Stimulated activated CD4-positive, alpha-beta T cell treated with anti-CD3 and anti-CD28 coated beads, Interleukin-4, amount 100 ng/mL, for 24 hours (primary cell): ENCODE results near the gene PLEKHA7.
"Not testable (repeated sequence)": the region's sequence is repeated elsewhere in the genome, so short reads cannot be mapped to it uniquely, and the experiment has no call there.

Experiments used
- DNase-seq: peaks from one replicate; pipeline ENCODE4 v3.0.0-alpha.2; 2020

The PLEKHA7 gene

DNA sequence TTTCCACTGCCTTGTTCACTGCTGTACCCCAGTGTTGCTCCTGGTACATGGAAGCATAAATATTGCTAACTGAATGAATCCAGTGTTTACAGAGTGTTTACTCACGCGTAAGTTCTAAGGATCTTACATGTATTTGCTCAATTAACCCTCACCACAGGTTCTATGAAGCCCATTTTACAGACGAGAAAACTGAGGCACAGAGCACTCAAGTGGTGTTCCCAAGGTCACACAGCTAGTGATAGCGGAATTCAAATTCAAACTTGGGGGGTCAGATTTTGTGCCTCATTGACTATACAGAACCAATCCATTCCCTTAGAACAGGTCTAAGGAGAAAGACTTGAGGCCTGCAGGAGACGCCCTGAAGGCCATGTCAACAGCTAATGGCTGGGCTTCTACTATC is 72.3 kb downstream of the PLEKHA7 start:
- no peak for DNase-seq

DNA sequence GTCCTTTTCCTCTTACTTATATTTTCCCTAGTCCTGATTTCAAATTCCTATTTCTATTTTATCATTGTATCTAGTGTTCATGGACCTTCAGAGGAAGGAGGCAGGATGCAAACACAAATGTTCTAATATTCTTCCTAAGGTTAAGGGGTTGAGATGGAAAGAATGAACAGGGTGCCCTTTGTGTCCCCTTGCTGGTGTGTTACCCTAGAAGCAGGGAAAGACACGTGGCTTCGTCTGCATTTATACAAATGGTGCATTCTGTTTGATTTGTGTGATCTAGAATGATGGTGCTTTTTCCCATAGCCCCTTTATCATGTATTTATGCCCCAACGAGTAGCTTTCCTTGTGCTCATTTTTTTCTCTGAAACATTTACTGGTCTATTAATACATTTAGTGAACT is 76.2 kb downstream of the PLEKHA7 start:
- no peak for DNase-seq

DNA sequence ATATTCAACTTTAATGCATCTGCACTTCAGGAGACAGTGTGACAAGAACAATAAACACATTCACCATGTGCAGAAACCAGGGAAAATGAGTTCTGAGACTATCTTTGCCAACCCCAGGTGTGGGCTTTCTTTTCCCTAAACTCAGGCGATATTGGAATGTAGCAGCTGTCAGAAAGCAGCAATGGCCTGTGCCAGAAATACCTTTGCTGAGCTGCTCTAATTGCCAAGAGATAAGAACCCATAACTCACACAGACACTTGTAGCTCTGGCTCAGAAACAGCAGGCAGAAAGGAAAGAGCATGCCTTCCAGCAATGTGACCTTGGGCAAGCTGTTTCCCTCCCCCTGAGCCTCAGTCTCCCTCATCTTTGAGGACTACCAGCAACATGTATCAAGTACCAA is 77.6 kb downstream of the PLEKHA7 start:
- no peak for DNase-seq

DNA sequence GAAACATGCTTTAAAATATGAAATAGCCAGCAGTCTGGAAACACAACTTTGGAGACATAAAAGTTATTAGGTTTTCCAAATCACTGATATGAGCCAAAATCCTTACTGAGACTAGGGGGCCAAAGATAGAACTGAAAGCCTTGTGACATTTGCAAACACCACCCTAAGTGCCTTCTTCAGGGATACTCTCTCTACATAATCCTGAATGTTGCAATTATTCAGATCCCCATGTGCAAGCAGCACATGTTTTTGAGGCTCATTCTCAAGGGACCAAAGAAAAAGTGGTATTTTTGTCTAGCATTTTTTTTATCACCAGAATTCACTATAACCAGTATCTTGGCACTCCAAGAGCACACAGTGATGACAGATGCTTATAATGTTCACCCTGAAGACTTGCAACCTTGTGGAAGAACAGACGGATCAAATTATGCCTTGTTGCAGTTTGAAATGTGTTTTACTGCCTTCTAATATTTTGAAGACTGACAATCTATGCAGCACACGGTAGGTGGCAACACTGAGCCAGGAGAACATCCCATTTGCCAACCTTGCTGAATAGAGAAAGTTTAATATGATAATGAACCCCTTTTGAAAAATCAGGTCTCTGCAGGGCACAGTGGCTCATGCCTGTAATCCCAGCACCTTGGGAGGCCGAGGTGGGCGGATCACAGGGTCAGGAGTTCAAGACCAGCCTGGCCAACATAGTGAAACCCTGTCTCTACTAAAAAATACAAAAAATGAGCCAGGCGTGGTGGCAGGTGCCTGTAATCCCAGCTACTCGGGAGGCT is 78.5 kb downstream of the PLEKHA7 start:
- DNase-seq = peak; percentile 30

DNA sequence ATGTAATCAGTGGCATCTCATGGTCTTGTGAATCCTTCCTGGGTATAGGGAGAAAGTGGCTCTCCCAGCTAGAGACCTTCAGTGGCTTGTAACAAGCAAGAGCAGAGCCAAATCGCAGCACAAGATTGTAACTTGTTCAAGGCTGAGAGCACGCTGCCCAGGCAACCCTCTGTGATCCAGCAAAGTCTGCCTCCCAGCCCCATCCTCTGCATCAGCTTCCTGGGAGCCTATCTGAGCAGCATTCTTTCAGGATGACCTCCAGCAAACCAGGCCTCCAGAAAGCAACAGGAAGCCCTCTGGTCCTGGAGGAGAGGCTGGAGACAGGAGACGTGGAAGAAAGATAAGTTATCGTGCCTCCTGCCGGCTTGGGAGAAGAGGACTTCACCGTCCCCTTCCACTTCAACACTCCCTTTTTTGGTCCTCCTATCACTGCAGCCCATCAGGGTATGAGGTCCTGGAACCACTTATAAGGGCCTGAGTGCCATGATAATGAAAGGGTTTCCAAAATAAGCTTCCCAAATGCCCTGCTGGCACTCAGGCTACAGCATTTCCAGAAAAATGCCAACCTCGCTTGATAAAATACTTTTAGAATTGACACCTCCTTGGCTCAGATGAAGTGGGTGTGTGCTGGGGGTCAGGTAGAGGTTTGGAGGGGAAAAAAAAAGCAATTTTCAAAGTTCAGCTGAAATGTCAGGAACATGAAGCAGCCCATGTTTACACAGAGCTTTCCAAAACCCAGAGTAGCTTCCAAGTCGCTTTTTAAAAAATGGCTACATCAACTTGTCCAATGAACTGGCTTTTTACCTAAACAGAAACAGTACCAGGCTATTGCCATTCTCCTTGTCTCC is 80.2 kb downstream of the PLEKHA7 start:
- no peak for DNase-seq

DNA sequence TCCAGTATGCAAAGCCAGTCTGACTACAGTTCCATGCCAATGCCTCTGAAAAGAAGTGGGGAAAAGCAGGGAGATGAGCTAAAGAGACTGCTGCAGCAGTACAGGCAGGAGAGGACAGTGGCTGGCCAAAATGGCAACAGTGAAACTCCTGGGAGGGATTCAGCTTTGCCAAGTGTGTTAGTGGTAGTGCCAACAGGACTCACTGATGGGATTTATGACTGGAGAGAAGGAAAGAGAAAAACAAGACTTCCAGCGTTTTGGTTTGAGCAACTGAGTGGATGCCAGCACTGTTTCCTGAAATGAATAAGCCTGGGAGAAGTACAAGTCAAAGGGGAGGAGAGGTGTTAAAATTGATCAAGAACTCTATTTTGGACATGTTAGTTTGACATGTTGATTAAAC is 80.9 kb downstream of the PLEKHA7 start:
- no peak for DNase-seq

DNA sequence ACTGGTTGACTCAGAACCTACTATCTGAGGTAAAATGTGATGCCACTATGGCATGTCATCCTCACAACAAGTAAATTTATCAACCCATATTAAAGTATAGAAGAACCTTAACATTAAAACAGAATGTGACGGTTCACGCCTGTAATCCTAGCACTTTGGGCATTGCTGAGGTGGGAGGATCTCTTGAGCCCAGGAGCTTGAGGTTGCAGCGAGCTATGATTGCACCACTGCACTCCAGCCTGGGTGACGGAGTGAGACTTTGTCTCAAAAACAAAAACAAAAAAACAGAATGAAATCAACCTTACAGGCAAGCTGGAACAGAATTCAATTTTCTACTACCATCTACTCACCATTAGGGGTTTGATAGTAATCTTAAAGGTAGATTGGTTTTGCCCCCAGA is 86.2 kb downstream of the PLEKHA7 start:
- DNase-seq = no peak

DNA sequence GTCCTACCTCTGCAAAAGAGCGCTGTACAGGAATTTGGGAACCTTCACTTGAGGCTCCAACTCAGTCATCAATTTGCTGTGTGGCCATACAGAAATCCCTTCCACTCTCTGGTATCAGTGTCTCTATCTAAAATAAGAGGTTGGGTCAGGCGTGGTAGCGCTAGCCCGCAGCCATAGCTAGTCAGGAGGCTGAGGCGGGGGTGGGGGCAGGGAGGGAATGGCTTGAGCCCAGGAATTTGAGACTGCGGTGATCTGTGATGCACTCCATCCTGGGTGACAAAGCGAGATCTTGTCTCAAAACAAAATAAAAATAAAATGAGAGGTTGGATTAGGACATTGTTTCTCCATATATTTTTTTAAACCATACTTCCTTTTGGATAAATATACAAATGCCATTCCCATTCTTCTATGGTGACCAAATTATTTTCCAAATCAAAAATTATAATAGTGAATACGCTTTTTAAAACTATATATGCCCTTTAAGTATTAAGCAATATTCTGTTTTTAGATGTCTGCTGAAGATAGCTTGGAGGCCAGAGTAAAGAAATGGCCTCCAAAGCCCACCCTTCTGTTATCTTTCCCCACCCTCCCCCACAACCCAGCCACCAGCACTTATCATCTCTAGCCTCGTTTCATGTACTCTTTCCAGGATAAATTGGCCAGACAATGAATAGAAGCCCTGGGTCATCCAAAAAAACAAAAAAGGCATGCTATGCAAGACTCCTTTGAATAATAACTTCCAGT is 87.2 kb downstream of the PLEKHA7 start:
- no peak for DNase-seq

DNA sequence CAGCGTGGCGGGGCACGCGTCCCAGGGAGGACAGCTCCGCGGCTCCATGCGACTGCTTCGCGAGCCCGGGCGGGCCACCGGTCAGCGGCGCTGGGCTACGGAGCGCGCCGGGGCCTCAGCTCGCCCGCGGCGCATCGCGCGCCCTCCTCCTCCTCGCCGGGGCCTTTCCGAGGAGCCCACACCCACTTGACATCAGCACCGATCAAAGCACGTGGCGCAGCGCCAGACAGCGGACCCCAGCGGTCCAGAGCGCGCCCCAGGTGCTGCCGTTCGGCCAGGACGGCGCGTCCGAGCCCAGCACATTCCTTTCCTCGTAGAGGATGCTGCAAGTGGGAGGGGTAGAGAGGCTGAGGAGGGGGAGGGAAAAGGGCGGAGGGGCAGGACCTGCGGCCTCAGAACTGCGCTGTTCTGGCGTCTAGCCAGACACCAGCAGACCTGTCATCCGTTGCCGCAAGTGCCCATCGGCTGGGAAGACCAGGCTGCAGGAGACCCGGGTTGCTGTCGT is 88.6 kb downstream of the PLEKHA7 start:
- DNase-seq = no peak

DNA sequence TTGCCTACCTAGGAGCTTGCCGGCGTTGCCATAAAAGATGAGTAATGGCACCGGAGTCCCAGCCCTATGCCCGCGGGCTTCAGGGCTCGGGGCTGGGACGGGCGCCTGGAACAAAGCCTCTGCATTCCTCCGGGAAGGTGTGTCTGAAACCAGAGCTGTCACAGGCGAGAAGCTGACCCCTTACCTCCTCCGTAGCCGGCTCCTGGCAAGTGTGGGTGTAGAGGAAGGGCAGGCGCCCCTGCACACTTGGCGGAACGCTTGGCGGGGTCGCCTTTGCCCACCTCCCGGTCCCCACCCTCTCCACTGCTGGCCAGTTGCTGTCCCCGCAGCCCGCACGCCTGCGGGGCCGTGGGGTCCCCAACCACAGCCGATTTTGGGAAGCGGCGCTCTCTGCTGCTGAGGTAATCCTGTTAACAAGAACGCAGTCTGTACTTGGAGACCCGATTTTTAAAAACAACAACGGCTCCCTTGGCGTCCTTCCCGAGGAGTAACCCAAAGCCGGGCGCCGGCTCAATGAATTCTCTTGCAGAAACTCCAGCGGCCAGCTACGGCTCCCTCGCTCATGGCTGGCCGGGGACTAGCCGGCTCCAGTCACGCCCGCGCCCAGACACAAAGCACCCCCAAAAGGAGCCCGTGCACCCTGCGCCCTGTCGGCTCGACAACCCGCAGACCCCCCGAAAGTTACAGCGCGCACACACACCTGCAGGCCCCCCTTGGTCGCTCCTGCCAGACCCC is 89.2 kb downstream of the PLEKHA7 start:
- DNase-seq = no peak

DNA sequence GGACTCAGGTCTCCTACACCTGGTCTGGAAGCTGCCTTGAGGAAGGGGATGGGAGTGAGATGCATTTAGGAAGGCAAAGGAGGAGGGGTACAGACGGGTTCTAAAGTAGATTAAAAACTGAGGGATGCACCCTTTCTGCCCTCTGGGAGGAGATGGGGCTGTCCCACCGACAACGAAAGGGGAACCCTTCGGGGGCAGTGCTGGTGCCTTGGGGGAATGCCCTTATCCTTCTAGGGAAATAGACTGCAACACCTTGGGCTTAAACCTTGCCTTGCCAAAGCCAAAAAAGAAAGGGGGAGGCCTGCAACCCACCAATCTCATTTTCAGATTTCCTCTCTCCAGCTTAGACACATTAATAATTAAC is 89.8 kb downstream of the PLEKHA7 start:
- DNase-seq = no peak

DNA sequence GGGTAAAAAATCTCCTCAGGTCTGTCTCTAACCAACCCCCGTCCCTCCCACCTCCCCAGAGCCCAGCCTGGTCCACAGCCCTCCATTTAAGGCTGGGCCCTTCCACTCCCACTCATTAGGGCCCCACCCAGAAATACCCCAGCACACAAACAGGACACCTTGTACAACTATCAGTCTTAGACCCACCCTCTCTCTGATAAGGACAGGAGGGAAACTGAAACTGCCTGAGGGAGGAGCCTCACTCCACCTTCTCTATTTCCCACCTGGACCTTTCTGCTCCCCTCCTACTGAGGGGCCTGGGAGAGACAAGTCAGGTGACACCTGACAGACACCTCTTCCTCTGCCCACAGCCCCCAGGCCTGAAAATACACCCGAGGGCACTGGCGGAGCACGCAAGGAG is 90.2 kb downstream of the PLEKHA7 start:
- no peak for DNase-seq

DNA sequence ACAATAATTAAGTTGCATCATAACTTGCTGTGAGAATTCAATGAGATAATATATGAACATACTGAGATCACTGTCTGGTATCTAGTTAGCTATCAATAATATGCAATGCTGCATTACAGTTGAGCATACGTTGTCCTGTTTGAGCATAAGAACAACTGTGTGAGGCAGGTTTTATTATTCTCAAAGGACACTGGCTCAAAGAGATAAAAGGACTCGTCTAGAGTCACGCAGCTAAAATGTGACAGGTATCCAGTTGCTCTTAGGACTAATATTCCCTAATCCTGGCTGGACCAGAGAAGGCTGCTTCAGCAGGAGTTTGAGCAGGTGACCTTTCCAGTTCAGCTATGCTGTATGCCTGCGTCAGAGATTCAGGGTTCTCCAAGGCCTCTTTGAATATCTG is 92.5 kb downstream of the PLEKHA7 start:
- DNase-seq = no peak

DNA sequence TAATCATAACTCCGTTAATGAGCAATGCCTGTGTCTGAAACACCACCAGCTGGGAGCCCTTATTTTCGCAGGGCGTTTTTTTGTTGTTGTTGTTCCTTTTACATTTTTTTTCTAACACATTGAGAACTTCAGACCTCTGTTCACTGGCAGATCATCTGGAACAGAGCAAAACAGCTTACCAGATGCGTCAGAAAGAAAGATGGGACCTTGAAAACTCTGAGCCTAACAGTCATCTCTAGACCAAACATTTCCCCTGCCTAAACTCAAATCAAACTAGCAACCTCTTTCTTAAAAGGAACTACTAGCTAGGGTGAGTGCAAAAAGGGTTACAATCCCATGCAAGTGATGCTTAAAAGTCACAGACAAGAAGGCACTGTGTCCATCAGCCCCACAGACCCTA is 93.2 kb downstream of the PLEKHA7 start:
- no peak for DNase-seq

DNA sequence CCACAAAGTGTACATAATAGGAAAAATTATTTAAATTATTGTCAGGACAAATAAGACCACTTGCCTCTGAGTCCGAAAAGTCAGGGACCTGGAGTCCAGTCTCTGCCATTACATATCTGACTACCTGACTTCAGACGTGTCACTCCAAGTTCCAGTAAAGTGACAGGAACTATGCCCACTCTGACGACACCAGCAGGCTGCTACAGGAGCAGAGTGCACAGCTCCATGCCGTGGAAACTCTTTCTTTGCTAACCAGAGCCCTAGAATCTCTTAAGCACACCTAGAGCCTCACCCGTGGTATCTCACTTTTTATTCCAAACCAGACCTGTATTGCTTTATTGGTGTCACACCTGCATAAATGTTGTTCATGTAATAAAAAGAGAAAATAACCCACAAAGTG is 93.7 kb downstream of the PLEKHA7 start:
- DNase-seq = no peak

DNA sequence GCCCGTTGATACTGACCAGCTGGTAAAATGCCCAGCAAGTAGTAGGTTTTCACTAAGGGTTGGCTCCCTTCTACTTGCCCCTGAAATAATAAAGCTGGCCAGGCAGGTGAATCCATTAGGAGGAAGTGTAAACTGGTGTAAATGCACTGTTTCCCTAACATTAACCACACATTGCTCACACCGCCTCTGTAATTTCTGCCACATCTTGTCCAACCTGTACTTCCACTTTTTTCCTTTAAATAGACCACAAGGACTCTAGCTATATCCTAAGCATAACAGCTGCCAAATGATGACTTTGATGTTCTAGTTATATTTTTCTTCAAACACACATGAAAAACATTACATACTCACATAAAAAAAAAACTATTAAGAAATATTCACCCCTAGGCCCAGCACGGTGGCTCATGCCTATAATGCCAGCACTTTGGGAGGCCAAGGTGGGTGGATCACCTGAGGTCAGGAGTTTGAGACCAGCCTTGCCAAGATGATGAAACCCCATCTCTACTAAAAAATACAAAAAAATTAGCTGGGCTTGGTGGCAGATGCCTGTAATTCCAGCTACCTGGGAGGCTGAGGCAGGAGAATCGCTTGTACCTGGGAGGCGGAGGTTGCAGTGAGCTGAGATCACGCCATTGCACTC is 95.6 kb downstream of the PLEKHA7 start:
- not testable (repeated sequence) for DNase-seq

DNA sequence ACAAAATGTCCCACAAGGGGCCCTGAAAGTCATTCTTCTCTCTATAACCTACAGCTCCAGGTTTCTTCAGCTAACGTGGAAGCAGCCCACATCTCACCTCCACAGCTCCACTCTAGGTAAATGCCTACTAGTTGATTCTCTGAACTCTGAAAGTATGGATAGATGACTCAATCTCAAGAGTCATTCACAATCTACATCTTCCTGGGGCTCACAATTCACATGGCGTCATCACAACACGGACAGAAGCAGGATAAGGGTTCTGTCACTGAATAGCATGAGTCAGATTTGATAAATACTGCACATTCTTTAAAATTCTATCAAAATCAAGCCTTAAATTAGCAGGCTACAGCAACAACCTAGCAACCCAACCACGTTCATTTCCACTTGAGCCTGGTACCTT is 96.3 kb downstream of the PLEKHA7 start:
- DNase-seq = no peak

DNA sequence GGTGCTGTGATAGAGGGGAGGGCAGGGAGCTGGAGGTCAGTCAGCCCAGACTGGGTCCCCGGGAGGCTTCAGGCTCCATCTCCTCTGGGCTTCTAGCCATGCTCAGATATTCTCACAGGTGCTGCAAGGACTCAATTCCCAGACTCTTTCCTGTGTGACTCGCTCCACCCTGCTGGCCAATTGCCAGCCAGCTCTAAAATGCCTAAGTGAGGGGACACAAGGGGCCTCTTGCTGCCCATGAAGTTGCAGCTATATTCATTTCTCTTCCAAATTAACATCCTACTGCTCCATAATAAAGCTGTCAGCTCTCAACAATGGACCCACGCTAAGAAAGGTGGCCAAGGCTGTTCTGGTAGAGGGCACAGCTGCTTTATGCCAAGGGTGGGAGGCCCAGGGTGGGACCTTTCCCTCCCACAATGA is 101.5 kb downstream of the PLEKHA7 start:
- DNase-seq = no peak

DNA sequence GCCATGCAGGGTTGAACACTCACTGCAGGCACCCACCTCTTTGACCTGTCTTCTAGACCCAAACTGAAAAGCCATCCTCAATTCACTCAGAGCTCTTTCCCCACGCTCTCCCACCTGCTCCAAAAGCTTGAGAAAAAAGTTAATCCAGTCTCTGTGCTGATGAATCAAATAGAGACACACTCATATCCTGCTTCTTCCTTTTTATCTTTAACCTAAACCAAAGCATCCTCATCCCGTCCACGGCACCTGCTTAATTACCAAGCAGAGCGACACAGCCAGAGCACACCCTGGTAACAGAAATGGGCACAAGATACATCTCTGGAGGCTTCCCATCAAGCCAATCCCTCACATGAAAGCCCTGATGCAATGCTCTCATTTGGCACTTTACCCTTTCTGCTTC is 102.6 kb downstream of the PLEKHA7 start:
- DNase-seq = no peak

DNA sequence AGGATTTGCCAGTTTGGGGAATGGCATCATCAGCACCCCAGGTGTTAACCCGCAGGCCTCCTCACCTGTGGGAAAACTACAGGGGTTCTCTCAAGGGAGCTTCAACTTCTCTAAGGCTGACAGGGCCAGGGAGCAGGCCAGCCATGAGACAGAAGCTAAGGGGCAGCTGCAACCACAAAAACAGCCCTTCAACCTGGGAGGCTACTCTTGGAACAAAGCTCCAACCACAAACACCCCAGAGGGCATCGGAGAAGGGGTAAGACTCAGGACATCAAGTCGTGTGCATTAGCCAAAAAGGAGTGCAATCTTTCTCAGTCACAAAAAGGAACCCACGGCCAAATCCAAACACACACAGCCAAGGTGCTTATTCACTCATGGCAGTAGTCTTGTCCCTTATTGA is 103.0 kb downstream of the PLEKHA7 start:
- no peak for DNase-seq

DNA sequence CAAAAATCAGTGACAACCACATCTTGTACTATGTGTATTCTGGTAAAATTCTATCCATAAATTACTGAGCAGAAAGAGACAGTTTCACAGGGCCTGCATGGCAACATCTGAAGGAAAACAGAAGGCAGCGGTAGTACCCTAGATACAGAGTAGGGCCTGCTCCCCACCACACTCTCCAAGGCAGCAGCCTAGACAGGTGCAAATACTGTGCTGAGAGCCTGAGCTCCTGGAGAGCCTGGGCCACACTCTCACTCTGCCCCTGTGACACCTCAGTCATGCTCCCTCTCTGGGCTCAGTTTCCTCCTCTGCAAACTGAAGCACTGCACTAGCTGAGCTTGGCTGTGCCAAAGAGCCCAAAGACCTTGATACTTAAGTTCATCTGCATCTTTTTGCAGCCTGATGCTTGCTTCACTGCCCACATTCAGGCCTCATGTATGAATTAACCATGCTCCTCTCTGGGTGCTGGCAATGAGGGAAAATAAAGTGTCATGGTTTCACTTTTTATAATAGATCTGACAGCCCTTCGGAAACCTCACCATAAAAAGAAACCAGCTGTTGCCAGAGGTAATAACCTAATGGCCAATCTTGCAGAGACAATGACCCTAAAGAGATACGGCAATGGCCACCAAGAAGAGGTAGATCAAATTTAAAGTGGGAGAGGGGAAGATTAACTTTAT is 104.7 kb downstream of the PLEKHA7 start:
- no peak for DNase-seq

DNA sequence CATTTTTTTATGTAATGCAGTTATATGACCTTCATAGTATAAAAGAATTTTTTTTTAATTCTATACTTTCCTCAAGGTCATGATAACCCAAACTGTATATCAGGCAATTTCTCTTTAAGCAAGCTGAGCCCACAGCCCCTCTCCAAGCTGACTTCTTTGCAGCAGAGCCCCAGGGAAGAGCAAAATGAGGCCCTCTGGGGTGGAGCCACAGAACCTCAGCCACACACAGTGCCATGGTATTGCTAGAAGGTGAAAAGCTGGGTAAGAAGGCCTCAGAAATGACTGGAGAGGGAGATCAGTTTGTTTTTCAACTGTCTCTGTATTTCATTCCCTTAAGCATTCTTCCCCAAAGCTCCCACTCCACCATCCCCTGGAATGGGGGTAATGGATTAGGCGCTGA is 108.8 kb downstream of the PLEKHA7 start:
- DNase-seq = no peak
